GM19240 (cell line): ENCODE measurements around the gene ITGB1BP2.
"Not testable (repeated sequence)": the region's sequence is repeated elsewhere in the genome, so short reads cannot be mapped to it uniquely, and the experiment has no call there.

Source experiments
- DNase-seq: peaks from one replicate; pipeline ENCODE4 v3.0.0; 2011; ENCODE audit warnings: low spot score; ENCODE audit not compliant: insufficient read length

Gene ITGB1BP2

DNA sequence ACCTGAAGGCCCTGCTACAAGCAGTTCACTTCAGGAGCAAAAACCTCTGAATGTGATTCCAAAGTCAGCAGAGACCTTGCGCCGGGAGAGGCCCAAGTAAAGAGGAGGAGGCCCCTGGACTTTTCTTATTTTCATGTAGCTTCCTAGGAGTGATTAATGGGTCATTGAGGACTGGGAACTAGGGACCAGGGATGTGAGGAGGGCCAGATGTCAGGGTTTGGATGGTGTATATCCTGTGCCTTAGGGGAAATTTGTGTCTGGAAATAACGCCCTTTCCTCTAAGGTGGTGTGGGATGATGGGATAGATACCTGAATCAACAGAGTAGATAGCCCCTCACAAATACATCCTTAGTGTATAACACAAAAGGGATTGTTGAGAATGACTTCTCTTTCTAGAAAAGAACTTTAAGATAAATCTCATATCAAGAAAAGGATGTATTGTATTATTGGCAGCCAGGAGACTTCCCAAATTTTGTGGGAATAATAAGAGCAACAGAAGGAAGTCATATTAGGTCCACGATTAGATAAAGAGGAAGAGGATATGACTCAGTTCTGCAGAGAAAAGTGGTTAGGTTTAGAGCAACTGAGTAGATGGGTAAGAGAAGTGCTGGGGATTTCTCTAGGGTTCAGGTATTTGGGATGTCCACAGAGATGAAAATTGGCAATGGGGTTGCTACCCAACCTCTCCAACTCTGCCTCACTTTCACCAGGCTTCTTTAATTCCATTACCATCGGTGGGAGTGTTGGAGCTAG is 1.1 kb downstream of the ITGB1BP2 start:
- no peak for DNase-seq

DNA sequence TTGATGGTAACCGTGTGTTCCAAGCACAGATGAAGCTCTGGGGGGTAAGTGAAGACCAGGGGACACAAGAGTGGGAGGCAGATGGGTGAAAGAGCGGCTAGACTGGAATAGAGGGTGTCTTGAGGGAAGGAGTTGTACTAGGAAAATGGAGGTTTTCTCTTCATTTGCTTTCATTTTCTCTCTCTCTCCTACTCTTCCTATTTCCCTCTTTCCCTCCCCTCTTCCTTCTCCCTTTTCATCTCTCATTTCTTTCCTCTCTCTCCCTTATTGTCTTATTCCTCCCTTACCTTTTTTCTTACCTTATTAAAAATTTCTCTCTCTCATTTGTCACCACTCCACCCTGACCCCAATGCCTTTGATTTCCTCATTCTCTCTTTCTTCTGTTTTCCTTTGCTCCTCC is 3.0 kb downstream of the ITGB1BP2 start:
- no peak for DNase-seq

DNA sequence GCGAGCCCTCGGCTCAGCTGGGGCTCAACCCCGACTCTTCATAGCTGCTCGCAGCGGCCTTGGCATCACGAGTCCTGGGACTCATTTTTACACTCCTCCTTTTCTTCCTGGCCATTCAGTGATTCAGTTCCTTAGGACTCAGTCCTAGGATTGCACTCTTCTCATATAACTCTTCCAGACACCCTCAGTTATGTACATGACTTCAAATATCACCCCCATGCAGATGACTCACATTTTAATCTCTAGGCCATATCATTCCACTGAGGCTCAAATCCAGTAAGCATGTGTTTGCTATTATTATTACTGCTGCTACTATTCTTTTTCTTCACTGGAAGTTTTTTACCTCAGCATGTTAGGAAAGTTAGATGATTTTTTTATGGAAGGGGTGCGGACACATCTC is 14.4 kb downstream of the ITGB1BP2 start:
- DNase-seq: no peak

DNA sequence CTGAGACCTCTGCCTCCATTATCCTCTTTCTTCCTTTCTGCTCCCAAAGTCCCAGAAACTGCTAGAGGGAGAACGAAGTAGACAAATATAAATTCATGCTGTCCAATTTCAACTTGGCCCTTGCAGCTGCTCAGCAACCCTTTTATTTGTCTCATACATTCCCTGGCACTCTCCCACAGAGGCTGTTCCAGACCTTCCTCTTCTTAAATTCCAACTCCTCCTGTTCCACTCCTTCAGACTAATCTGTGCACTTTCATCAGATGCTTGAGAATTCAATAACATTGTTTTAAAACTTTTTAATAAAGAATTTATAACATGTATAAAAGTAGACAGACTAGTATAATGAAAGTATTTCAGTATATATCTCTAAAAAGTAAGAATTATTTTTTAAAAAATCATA is 15.4 kb downstream of the ITGB1BP2 start:
- not testable (repeated sequence) for DNase-seq

DNA sequence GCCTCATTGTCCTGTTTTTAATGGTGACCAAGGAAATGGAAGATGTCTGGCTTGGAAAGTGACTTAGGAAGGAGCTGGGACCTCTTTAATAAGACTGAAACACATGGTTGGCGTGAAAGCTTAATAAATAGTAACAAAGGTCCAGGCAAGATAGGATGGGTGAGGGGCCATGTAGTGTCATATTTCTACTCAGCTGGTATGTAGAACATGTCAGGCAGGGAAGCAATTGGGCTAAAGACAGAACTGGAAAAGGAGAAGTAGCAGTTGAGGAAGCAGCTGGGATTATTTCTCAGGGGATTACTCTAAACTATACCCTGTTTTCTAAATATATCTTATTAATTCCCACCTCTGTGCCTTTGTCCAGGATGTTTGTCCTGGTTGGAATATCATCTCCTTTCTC is 18.6 kb downstream of the ITGB1BP2 start:
- DNase-seq: no peak

DNA sequence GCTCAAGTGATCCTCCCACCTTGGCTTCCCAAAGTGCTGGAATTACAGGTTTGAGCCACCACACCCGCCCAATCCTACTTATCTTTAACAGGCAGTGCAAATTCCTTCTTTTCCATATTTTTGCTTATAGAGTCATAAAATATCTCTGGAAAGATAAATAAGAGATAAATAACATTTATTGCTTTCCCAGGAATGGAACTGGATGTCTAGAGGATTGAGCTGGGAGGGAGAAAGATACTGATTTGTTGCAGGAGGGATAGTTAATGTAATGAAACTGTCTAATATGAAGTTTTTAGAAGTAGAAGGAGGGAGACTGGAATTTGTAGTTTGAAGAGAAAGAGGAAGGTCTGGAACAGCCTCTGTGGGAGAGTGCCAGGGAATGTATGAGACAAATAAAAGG is 20.2 kb downstream of the ITGB1BP2 start:
- no peak for DNase-seq

DNA sequence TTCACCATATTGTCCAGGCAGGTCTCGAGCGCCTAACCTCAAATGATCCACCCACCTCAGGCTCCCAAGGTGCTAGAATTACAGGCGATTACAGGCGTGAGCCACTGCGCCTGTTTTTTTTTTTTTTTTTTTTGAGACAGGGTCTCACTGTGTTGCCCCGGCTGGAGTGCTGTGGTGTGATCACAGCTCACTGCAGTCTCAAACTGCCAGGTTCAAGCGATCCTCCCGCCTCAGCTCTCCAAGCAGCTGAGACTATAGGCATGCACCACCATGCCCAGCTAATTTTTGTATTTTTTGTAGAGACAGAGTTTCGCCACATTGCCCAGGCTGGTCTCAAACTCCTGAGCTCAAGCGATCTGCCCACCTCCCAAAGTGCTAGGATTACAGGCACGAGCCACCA is 22.9 kb downstream of the ITGB1BP2 start:
- not testable (repeated sequence) for DNase-seq

DNA sequence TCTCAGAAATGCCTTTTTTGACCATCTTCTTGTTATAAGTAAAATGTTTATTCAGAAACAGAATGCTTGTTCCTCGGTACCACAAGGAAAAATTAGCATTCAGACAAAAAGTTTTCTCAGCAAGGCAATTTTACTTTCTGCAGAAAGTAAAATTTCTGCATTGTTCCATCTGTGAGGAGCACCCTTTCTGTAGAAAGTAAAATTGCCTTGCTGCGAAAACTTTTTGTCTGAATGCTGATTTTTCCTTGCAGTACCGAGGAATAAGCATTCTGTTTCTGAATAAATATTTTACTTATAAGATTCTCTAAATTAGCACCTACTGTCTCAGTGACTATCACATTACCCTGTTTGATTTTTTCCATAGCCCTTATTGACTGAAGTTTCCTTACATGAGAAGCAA is 24.8 kb downstream of the ITGB1BP2 start:
- DNase-seq: no peak

DNA sequence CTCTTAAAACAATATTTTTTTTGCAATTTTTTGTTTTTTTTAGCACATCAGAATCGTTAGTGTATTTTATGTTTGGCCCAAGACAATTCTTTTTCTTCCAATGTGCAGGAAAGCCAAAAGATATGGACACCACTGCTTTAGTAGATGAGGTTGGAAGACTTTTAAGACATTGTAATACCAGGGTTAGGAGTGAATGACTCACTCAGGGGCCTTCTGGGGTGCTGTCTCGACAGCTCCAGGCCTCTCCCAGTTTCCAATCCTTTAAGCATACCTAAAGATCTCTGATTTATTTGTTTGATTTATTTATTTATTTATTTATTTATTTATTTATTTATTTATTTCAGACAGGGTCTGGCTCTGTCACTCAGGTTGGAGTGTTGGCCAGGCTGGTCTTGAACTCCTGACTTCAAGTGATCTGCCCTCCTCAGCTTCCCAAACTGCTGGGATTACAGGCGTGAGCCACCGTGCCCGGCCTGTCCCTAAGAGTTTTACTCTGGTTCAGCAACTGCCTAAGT is 47.7 kb downstream of the ITGB1BP2 start:
- DNase-seq: not testable (repeated sequence)

DNA sequence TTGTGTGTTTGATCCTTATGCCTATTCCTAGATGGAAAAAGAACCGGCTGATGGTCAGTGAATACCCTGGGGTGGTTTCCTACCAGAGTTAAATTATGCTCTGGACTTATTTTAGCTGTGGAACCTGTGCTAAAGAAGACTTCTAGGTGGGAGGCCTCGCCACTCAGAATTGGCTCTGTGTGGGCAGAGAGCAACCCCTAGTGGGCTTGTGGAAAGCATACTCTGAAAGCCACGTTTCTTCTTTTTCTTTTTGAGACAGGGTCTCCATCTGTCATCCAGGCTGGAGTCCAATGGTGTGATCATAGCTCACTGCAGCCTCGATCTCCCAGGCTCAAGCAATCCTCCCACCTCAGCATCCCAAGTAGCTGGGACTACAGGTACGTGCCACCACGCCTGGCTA is 48.3 kb downstream of the ITGB1BP2 start:
- not testable (repeated sequence) for DNase-seq

DNA sequence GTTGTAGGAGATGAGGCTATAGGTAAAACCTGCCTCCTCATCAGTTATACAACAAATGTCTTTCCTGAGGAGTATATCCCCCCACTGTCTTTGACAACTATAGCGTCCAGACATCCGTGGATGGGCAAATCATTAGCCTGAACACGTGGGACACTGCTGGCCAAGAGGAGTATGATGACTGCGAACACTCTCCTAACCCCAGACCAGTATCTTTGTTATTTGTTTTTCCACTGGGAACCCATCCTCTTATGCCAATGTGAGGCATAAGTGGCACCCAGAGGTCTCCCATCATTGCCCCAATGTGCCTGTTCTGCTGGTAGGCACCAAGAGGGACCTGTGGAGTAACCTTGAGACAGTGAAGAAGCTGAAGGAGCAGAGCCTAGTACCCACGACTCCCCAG is 50.9 kb downstream of the ITGB1BP2 start:
- not testable (repeated sequence) for DNase-seq
